ENCODE data around the gene UPF2.

The UPF2 gene

DNA sequence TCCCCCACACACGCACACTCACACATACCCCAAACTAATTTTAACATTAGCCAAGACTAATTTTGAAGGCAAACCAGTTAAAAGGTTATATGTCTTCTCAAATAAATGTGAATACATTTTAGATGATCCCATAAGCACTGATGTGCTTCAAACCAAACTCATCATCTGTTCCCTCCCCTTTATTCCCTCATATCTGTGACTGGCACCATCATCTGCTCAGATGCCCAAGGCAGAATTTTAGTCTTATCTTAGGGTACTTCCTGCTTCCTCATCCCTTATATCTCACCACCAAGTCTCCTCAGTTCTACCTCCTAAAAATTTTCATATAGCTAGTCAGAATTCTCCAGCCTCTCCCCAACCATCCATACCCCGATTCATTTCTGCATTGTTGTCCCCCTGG lies 80.4 kb downstream of the UPF2 start:
- no peak for DNase-seq

DNA sequence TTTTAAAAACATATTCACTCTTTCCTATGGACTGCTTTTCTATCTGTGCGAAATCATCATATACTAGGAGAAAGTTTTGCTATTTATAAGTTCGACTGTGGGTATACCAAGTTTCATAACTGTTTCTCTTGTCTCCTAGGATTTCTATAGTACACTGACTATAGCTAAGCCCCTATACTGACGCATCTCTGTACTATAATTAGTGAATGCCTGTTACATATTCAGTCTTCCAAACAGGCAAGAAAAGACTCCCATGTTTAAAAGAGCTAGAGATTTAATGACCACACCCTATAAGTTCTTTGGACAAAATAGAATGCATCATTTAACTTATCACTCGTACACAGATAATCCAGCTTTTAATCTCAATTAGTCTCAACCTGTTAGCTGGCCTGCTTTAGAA lies 80.8 kb downstream of the UPF2 start:
- DNase-seq, result no peak

DNA sequence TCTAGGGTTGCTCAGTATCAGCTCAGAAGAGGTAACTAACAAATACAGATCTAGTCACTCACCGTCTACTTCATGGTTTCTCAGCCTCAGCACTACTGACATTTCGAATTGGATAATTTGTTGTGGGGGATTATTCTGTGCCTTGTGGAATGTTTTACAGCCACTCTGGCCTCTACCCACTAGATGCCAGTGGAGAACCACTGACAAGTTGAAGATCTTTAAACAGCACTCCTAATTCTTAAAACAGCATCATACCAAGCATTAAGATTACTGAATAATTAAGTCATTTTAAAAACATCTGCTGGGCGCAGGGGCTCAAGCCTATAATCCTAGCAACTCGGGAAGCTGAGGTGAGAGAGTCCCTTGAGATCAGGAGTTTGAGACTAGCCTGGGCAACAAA lies 82.6 kb downstream of the UPF2 start:
- no peak for DNase-seq

DNA sequence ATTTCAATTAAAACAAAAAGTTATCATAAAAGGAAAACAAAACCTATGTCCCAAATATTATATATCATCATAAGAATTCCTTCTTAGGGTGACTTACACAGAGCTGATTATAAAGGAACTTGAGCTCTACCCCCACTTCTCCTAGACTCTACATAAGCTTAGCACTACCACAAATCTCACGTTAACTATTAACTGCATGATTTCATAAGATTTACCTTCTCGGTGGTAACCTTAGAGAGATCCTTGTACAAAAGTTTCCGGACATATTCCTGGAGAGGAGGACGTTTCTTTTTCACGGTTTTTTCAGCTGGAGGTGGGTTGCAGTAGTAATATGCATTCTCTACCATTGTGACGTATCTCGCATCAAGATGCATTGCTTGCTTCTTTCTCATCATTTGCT lies 83.7 kb downstream of the UPF2 start:
- no peak for DNase-seq

DNA sequence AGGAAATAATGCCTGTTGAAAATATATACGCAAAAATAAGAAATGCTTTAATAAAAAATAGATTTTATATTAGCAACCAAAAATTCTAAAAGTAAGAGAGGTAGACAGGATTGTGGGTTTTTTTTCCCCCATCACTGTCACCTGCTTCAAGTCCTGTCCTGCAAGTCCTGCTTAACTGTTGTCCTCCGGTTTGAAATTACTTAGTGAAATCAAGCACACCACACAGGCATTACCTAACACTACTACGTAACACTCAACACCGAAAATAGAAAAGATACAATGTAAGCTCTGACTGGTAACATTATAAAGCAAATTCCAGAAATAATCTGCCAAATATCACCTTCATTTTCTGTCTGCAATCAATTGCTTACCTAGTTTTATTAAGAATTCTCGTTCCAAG lies 90.9 kb downstream of the UPF2 start:
- no peak for DNase-seq

DNA sequence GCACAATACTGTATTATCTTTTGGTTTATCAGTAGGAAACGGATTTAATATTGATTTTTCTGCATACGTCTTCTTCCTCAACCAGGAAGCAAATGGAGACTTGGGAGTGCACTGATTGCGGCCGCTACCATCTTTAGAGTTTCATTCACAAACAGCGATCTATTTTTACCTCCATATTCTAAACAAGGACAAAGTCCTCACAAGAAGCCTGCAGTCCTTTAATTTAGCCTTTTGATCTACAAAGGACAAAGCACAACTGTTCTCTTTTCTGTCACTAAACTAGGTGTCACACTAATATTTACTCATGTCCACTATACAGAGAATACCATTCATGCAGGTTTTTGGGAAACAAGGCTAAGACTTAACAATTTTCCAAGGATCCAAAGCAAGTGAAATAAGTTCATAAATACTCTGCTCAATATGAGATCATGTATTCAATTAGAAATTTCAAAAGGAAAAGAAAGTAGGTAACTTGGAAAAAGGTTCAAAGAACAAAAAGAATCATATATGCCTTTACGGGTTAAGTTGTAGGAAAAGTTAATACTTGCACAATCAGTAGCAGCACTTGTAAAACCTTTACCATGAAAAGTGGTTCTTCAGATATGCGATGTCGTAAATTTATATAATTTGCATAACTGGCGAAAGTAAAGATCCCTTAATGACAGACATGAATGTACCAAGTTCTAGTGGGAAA lies 92.1 kb downstream of the UPF2 start:
- DNase-seq, result no peak

DNA sequence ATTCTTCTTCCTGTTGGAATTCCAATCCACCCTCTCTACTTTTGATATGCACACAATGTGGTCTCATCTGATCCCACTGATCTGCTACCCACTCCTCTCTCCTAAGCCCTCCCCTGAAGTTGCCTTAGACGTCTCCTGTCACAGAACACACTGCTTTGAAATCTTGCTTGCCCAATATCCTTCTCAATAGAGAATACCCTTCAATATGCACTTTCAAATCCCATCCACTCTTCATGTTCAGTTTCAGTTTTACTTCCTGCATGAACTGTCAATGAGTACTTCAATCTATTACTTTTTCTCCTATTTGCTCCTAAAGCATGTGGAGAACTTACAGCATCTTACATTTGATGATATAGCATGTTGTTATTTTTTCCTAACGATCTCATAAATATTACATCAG lies 93.5 kb downstream of the UPF2 start:
- no peak for DNase-seq

DNA sequence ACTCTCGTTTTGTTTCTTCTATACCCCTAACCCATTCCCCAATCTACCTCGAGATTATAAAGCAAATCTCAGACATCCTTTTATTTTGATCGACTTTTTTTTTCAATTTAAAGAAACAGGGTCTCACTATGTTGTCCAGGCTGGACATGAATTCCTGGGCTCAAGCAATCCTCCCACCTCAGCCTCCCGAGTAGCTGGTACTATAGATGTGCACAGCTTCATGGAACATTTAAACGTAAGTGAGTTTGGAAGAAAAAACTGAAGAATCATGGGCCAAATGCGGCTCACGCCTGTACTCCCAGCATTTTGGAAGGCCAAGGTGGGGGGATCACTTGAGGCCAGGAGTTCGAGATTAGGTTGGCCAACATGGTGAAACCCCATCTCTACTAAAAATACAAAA lies 96.0 kb downstream of the UPF2 start:
- DNase-seq, result no peak

DNA sequence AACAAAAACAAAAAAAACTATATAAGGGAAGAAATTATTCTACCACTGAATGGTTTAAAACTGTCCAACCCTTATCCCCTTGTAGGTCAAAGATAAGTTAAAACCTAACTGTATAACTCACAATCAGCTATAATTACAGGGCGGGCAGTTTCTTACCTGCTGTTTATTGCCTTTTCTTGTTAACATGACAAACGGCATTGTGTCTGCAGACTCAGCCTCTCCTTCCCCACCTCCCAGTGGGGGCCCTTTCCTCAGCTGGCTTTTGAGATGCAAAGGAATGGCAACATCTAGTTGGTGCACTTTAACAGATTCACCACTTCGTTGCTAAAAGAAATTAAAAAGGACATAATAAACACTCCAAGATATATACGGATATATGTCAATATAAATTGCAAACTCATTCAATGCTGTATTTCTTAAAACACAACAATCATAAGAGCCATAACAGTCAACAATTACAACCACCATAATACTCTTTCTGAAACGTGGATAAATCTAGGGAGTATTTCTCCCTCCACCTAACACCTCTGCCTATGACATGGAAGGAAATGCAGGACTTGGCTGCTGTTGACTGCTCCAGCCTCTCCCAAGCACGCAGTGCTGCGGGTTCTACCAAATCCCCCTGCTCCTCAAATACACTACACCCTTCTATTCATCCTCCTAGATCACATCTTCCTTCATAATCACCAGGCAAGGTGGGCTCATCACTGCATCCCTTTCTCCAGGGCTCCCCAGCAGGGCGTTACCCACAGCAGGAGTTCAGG lies 106.0 kb downstream of the UPF2 start:
- no peak for DNase-seq

DNA sequence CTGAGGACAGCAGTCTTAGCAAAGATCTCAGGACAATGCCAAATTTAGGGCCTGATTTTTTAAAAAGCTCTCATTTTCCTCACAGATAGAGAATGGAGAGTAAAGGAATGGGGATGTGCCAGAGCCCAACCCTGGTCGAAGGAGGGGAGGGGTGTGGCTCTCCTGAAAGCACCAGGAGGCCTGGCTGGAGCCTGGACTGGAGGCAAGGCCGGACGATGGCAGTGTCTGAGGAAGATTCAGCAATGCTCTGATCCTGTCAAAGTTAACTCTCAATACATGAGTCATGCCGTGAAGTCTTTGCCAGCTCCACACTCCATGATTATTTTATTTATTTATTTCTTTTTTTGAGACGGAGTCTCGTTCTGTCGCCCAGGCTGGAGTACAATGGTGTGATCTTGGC lies 108.3 kb downstream of the UPF2 start:
- DNase-seq, result no peak

DNA sequence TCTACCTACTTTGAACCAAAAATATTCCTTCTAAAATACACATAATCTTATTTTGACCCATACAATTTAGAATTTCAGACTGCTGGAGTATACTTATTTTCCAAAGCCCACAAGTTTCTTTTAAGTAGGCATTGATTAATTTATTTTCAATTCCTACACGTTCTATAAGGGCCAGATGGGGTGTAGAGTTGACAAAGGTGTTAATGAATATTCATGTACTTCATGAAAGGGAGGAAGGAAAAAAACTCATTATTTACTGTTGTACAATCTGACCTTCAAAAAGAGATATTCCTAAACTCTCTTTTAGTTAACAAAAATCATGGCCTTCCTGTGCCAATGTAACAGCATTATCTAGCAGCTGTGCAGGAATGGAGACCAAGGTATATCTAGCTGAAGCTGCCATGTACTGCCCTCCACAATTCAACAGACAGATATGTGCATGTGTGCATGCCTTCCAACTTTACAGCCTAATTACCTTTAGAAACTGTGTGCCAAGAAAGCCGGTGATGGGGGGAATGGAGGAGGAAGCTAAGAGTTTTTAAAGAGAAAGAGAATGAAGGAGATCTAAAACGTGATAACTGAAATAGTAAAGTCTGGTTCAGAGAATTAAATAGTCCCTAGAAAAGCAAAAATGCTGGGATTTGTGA lies 108.9 kb downstream of the UPF2 start:
- DNase-seq, result no peak

DNA sequence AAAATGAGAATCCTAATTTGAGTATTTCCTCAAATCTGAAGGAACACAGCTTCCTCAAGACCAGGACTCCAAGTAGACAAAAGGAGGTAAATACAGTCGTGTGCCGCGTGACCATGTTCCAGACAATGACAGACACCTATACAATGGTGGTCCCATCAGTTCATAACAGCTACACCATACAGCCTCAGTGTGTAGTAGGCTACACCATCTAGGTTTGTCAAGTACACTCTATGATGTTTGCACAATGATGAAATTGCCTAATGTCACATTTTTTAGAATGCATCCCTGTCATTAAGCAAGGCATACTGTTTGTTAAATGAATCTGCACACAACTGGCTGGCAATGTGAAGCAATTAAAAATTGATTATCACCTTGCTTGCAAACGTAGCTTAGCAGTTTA lies 111.6 kb downstream of the UPF2 start:
- no peak for DNase-seq

DNA sequence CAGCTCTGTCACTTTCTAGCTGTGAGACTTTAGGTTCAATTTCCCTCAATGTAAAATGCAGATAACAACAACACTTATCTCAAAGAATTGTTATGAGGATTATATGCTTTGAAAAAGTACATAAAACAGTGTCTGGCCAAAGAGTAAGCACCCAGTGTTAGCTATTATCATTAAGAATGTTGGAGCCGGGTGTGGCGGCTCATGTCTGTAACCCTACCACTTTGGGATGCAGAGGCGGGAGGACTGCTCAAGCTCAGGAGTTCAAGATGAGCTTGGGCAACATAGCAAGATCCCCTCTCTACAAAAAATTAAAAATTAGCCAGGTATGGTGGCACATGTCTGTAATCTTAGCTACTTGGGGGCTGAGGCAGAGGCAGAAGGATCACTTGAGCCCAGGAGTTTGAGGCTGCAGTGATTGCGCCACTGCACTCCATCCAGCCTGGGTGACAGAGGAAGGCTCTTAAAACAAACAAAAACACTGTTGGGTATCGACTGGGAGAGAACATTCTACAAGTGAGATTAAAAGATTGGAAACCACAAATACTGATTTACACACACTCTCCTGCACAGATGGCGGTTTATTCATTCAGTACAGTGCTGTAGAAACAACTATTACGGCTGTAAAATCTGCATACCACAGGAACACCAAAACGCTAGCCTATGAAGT lies 112.2 kb downstream of the UPF2 start:
- DNase-seq, result no peak

DNA sequence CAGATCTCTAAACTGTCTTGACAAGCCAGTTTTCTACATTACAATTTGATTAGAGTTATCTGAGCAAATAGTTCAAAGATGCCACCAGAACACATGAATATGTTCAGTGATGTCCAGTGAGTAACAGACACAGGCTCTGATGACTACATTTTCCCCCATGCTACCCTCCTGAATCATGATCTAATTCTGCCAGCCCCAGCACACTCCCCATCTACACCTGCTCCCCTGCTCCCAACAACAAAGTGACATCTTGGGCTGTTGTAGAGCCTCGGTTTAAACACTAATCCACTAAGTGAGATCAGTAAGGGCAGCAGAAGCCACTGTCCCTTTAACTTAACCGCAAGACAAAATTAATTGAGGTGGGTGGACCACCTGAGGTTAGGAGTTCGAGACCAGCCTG lies 114.9 kb downstream of the UPF2 start:
- no peak for DNase-seq

DNA sequence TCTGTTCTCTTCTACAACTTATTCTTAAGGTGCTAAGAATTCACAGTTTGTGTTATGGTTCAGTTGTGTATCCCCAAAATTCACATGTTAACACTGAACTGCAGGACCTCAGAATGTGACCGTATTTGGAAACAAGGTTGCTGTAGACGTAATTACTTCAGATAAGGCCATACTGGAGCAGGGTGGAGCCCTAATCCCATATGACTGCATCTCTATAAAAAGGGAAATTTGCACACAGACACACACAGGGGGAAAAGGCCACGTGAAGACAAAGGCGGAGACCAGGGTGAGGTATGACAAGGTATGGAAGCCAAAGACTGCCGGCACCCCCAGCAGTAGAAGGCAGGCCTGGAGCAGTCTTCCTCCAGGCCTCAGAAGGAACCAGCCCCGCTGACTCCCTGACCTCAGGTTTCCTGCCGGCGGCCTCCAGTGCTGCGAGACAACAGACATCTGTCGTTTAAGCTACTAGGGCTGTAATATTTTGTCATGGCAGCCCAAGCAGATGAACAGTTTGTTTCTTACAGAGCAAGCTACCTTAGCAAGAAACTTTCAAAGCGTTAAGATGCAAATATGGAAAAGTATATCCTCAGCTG lies 120.7 kb downstream of the UPF2 start:
- DNase-seq, result no peak

DNA sequence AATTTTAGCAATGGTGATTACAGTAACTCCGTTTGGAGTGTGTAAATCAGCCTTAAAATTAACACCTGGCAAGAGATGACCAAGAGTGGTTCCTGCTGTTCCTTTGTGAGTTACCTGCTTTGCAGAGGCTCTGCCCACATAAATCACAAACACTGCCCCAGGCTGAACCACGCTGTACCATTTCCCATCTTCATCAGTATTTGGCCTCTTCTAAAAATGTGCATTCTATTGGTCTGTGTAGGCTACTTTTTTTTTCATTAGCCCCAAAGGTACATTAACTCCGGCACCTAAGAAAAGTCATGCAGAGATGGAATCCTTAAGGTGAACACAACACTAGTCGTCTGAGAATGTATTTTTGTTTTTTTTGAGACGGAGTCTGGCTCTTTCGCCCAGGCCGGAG lies 123.3 kb downstream of the UPF2 start:
- no peak for DNase-seq

DNA sequence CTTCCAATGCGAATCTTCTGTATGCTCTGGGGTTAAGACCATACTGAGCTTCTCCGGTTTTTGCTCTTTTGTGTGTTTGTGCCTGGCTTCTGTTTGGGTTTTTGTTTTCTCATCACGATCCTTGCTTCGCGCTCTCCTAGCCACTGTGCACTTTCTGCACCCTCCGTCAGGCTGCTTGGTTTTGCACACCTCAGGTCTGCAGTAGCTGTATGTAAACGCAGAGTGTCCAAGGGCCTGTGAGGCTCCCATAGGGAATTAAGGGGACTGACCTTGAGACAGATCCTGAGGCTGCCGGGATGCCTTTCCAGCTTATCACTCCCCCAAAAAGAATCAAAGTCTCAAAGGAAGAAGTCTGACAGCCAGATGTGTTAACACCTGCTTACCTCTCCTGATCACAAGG lies 124.2 kb downstream of the UPF2 start:
- DNase-seq, result no peak

DNA sequence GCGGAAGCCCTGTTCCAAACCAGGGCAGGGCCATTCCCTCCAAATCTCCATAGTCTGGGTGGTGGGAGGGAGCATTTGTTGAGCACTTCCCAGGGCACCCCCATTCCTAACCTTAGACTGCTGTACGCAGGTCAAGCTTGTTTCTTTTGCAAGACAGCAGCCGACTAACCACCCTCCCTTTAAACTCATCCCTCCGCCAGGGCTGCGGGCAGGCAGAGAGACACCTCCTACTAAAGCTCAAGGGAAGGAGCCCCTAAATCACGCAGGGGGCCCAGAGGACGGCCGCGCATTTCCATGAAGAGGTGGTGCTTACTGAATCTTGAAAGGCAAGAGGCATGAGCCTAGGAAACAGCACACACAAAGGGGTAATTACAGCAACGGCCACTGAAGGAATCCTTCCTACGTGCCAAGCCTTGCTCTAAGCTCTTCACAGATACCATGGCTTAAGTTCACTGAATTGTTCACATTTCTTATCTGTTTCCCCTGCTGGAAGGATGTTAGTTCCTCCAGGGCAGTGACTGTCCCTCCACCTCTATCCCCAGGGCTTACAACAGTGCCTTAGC lies 129.4 kb downstream of the UPF2 start:
- DNase-seq, result no peak

DNA sequence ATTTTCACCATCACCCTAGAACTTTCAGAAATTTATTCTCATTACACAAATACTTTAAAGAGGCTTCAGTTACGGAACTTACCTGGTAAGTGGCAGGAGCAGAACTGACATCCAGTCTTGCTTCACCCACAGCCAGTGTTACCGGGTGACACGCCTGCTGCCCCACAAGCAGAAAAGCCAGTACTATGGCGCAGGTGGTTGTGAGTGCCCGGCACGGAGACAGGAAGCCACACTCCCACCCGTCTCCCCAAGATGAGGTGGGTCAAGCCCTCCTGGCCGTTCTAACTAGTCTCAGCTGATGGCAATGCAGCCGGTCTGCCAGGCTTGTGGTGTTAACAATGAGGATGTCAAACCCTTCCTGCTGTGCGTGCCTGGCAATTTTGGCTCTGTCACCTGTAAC lies 132.5 kb downstream of the UPF2 start:
- no peak for DNase-seq

DNA sequence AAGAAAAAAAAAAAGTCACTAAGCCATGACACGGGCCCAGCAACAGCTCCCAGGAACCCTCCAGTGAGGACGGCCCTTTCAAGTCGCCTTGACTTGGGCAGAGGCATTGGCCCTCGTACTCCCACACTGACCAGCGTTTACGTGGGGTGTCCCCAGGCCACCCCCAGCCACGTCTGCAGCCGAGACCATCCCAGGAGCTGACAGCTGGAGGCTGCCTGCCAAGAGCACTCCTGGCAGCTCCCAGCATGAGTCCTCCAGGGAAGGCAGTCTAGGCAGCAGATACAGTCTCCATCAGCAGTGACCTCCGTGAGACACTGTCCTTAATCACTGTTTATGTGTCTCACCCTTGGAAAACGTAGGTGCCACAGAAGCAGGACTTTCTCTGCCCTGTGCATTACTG lies 133.0 kb downstream of the UPF2 start:
- no peak for DNase-seq

DNA sequence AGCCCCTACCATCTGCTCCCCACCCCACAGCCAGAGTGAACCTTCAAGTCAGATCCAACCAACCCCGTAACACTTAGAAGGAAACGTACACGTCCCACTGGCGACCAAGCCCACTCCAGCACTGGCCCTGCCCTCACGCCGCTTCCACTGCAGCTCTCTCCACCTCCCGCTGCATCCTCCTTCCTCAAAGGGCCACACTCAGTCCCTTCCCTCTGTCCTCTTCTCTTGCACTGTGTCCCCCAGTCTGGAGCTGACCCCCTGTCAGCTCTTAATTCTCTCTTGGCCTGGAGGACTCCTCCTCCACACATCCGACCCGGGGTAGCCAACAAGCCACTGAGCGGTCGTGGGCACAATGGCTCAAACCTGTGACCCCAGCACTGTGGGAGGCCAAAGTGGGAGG lies 133.6 kb downstream of the UPF2 start:
- no peak for DNase-seq

DNA sequence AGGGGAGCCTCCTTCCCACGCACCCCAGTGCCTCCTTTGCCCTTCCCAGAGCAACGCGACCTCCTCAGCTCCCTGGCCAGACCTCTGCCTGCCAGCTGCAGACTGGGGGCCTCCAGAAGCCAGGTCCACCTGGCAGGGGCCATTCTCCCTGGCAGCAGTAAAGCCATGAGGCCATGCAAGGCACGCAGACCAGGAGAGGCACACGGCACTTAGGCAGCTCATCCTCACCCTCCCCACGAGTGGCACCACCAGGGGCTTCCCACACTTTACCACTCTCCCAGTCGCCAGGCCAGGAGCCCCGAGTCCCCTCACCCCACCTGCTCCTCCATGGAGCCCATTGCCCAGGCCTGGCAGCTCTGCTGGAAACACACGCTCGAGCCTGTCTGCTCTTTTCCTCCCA lies 134.1 kb downstream of the UPF2 start:
- no peak for DNase-seq
